H1 (cell line): ENCODE data around the gene FAM76B. TPM values are rescaled to one million over a fixed set of nuclear protein-coding genes. Genes with fewer than 3 reads are reported as not detected.

Source experiments
- CTCF ChIA-PET: fragments of 300-600 bp; sonication (Branson Sonifier 250); formaldehyde crosslinking; loops from one replicate; lab custom pipeline; 2021; ENCODE audit not compliant: partially characterized antibody; lab: Charles Lee
- POLR2A ChIA-PET: fragments of 300-600 bp; sonication (Branson Sonifier 250); formaldehyde crosslinking; loops from one replicate; lab custom pipeline; 2021; ENCODE audit warnings: inconsistent platforms; ENCODE audit not compliant: partially characterized antibody; lab: Charles Lee
- DNase-seq, 2 experiments: peaks; one replicate each; pipeline versions ENCODE4 v3.0.0 to v3.0.0-alpha.2; 2010 to 2022; ENCODE audit warnings: low spot score in 2 of 2, low read depth in 1 of 2, mixed read lengths in 1 of 2
- FAIRE-seq: peaks from 2 replicates; lab custom pipeline; 2011; peaks lifted over from hg19 to GRCh38; lab: Jason Lieb, UNC
- H2AFZ ChIP-seq: 2 replicates; pipeline ENCODE4 v1.8.1; 2012; ENCODE audit warnings: low read length, inconsistent platforms
- H2AK5ac ChIP-seq: 2 replicates; pipeline ENCODE4 v1.6.1; 2013; ENCODE audit warnings: low read depth, low read length
- H2BK120ac ChIP-seq: replicated peaks from 2 replicates; pipeline ENCODE3; 2013; ENCODE audit warnings: low read depth, low read length, inconsistent platforms
- H2BK12ac ChIP-seq: 2 replicates; pipeline ENCODE4 v1.6.1; 2013; ENCODE audit warnings: low read depth, low read length
- H2BK15ac ChIP-seq: 2 replicates; pipeline ENCODE4 v1.6.1; 2013; ENCODE audit warnings: low read length
- H2BK20ac ChIP-seq: 2 replicates; pipeline ENCODE4 v1.6.1; 2013; ENCODE audit warnings: low read length
- H2BK5ac ChIP-seq: 2 replicates; pipeline ENCODE4 v1.6.1; 2013; ENCODE audit warnings: low read depth, low read length
- H3K14ac ChIP-seq: 2 replicates; pipeline ENCODE4 v1.6.1; 2013; ENCODE audit warnings: inconsistent platforms; ENCODE audit not compliant: insufficient read length
- H3K18ac ChIP-seq: 2 replicates; pipeline ENCODE4 v1.6.1; 2013; ENCODE audit warnings: low read length; ENCODE audit errors: extremely low read depth
- H3K23ac ChIP-seq: 2 replicates; pipeline ENCODE4 v1.6.1; 2013; ENCODE audit warnings: inconsistent platforms; ENCODE audit not compliant: insufficient read length
- H3K23me2 ChIP-seq: 2 replicates; pipeline ENCODE4 v1.6.1; 2013; ENCODE audit warnings: low read depth, low read length
- H3K27ac ChIP-seq: 2 replicates; pipeline ENCODE4 v1.6.1; 2011; ENCODE audit warnings: low read depth, low read length, inconsistent platforms
- H3K27me3 ChIP-seq, 4 experiments: replicated peaks in 1 of 4; 1 replicate in 1 of 4; 2 replicates in 3 of 4; pipeline versions ENCODE4 v1.6.1 to v1.8.1; 2011 to 2013; ENCODE audit warnings: low read length in 3 of 4, mild to moderate bottlenecking in 3 of 4, inconsistent platforms in 2 of 4, mixed read lengths in 2 of 4, moderate library complexity in 1 of 4; ENCODE audit not compliant: control insufficient read depth in 3 of 4, insufficient read depth in 3 of 4; ENCODE audit errors: extremely low read depth in 1 of 4
- H3K36me3 ChIP-seq, 4 experiments: 2 replicates each; pipeline versions ENCODE4 v1.6.1 to v1.8.1; 2011 to 2013; ENCODE audit warnings: mild to moderate bottlenecking in 4 of 4, low read length in 3 of 4, moderate library complexity in 2 of 4, control low read depth in 1 of 4, inconsistent platforms in 1 of 4; ENCODE audit not compliant: insufficient read depth in 4 of 4, control insufficient read depth in 2 of 4
- H3K4ac ChIP-seq: replicated peaks from 2 replicates; pipeline ENCODE3; 2013; ENCODE audit warnings: low read length, low read depth, mixed read lengths, inconsistent platforms; ENCODE audit not compliant: insufficient read length
- H3K4me1 ChIP-seq, 4 experiments: replicated peaks in 1 of 4; 1 replicate in 1 of 4; 2 replicates in 3 of 4; pipeline versions ENCODE4 v1.6.1 to v1.8.1; 2011 to 2013; ENCODE audit warnings: low read length in 3 of 4, inconsistent platforms in 2 of 4, mixed read lengths in 1 of 4; ENCODE audit not compliant: insufficient read depth in 4 of 4, control insufficient read depth in 3 of 4
- H3K4me2 ChIP-seq, 2 experiments: 2 replicates each; pipeline versions ENCODE4 v1.6.1 to v1.8.1; 2011 to 2013; ENCODE audit warnings: low read depth in 2 of 2, low read length in 2 of 2, control low read depth in 1 of 2, inconsistent platforms in 1 of 2, mild to moderate bottlenecking in 1 of 2; ENCODE audit not compliant: insufficient read depth in 1 of 2
- H3K4me3 ChIP-seq, 4 experiments: fragments of 200-600, 300-600 bp in 1 of 4; sonication (generic), shearing (Covaris generic), sonication (Bioruptor Twin) in 1 of 4; 2 replicates each; pipeline versions ENCODE4 v1.5.1 to v1.8.1; 2011 to 2016; ENCODE audit warnings: low read length in 4 of 4, low read depth in 3 of 4, control low read depth in 2 of 4, inconsistent platforms in 2 of 4, mild to moderate bottlenecking in 2 of 4, mixed read lengths in 1 of 4, moderate library complexity in 1 of 4; ENCODE audit not compliant: insufficient read depth in 2 of 4; ENCODE audit errors: extremely low read depth in 1 of 4
- H3K56ac ChIP-seq: replicated peaks from 2 replicates; pipeline ENCODE3; 2013; ENCODE audit warnings: low read depth, mild to moderate bottlenecking, mixed read lengths, low read length, inconsistent platforms; ENCODE audit not compliant: insufficient read length
- H3K79me1 ChIP-seq: 2 replicates; pipeline ENCODE4 v1.6.1; 2013; ENCODE audit warnings: low read depth, low read length, control low read depth
- H3K79me2 ChIP-seq, 2 experiments: 2 replicates each; pipeline versions ENCODE4 v1.6.1 to v1.8.1; 2012 to 2013; ENCODE audit warnings: low read length in 2 of 2, mild to moderate bottlenecking in 2 of 2, inconsistent platforms in 1 of 2; ENCODE audit not compliant: insufficient read depth in 2 of 2, control insufficient read depth in 1 of 2
- H3K9ac ChIP-seq, 4 experiments: replicated peaks in 1 of 4; 1 replicate in 1 of 4; 2 replicates in 3 of 4; pipeline versions ENCODE4 v1.6.1 to v1.8.1; 2011 to 2013; ENCODE audit warnings: low read depth in 3 of 4, low read length in 3 of 4, control low read depth in 2 of 4, mild to moderate bottlenecking in 2 of 4, moderate library complexity in 2 of 4, inconsistent platforms in 1 of 4; ENCODE audit errors: extremely low read depth in 1 of 4
- H3K9me3 ChIP-seq, 2 experiments: 2 replicates each; pipeline versions ENCODE4 v1.6.1 to v1.8.1; 2012 to 2013; ENCODE audit warnings: mild to moderate bottlenecking in 2 of 2, moderate library complexity in 2 of 2, control low read depth in 1 of 2, inconsistent platforms in 1 of 2, low read depth in 1 of 2, low read length in 1 of 2, mixed read lengths in 1 of 2; ENCODE audit not compliant: insufficient read depth in 2 of 2
- H4K20me1 ChIP-seq, 2 experiments: replicated peaks in 1 of 2; 2 replicates each; pipeline versions ENCODE3 to v1.8.1; 2011 to 2013; ENCODE audit warnings: inconsistent platforms in 2 of 2, low read length in 2 of 2, mild to moderate bottlenecking in 1 of 2; ENCODE audit not compliant: insufficient read depth in 2 of 2, control insufficient read depth in 1 of 2
- H4K5ac ChIP-seq: 2 replicates; pipeline ENCODE4 v1.6.1; 2013; ENCODE audit warnings: low read length, low read depth, mixed read lengths, inconsistent platforms; ENCODE audit not compliant: insufficient read length
- H4K8ac ChIP-seq: 2 replicates; pipeline ENCODE4 v1.8.0; 2013; ENCODE audit warnings: mild to moderate bottlenecking, moderate library complexity, low read length, inconsistent platforms; ENCODE audit not compliant: insufficient read depth; ENCODE audit errors: extremely low read depth
- H4K91ac ChIP-seq: replicated peaks from 2 replicates; pipeline ENCODE3; 2013; ENCODE audit warnings: low read length, mixed read lengths, inconsistent platforms; ENCODE audit not compliant: insufficient read length
- WGBS, 2 experiments: shearing (Covaris generic) in 1 of 2; methylation state at CpG; one replicate each; pipeline versions ENCODE4 v1.1.6 to v1.1.7; 2013 to 2015; ENCODE audit warnings: low lambda C conversion rate in 2 of 2, mixed read lengths in 2 of 2, inconsistent platforms in 1 of 2, low coverage in 1 of 2, missing lambda C conversion rate in 1 of 2; ENCODE audit not compliant: insufficient replicate concordance in 2 of 2, insufficient coverage in 1 of 2, insufficient read length in 1 of 2; ENCODE audit errors: extremely low coverage in 1 of 2, missing lambda C conversion rate in 1 of 2; 5-methylcytosine and 5-hydroxymethylcytosine counted together
- polyA plus RNA-seq, 7 experiments: library from polyadenylated mRNA; depleted of rRNA in 3 of 7; stranded (reverse) in 5 of 7; unstranded in 2 of 7; fragments of >200 nt in 5 of 7; fragments of 200-250 nt in 2 of 7; gene quantifications; 1 replicate in 5 of 7; 2 replicates in 1 of 7; 4 replicates in 1 of 7; pipeline versions ENCODE4 v1.2.1 to v1.2.3, GENCODE V29; 2011 to 2013; ENCODE audit warnings: missing spikeins in 2 of 7, mixed read lengths in 2 of 7
- total RNA-seq: library from RNA; stranded (reverse); fragmentation: NEBNext Ultra II Directional; extraction: Animal tissue kit (Norgen Biotek cat#: 25700); gene quantifications from 2 replicates; pipeline ENCODE4 v1.2.1, GENCODE V29; 2021

The FAM76B gene
- total and polyA plus RNA-seq, 2 of the 8 experiments (the other 6 are each of a cell fraction or from before 2014, with no cell fraction given), result 11.0 to 22.3 TPM

DNA sequence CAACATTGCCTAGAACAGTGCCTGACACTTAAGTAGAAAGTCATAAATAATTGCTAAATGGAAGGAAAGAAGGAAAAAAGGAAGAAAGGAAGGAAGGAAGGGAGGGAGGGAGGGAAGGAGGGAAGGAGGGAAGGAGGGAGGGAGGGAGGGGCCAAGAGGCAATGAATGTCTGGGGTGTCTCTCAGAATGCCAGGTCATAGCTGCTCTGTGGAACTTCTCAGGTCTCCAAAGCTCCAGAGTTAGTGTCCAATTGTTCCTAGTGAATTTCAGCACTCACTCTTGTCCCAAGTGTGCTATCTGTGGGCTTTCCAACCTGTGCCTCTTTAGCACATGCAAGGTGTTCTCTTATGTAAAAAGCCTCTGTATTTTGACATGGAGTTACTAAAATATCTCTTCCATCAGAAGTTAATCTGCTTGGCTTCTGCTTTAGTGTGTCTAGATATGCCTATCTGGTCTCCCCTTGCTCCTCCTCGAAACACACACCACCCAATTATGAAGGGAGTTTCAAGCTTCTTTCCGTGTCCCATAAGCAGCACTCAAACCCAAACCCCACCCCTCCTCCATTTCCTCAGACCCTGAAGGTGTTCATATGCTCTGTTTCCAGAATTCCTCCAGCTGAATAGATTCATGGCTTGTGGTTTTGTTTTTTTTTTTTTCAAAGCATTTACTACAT lies 56.5 kb downstream of the FAM76B start:
- no peak for FAIRE-seq
- Histone ChIP-seq H2BK12ac (no peak overlapping the region), H2BK5ac (no peak overlapping the region), H3K4ac (no peak overlapping the region), H2BK20ac (no peak overlapping the region), H3K56ac (no peak overlapping the region), H2AFZ (no peak overlapping the region), H3K4me1 (no peaks in the 10 kb centered on the region; a peak in 1 of 7 replicates), H3K36me3 (no peaks in the 10 kb centered on the region), H3K18ac (no peak overlapping the region), H3K23me2 (peaks cover 1% of the 10 kb centered on the region; the same call in 1 of the 2 replicates), H3K4me2 (no peak overlapping the region), H3K27me3 (no peaks in the 10 kb centered on the region), H3K4me3 (no peak overlapping the region), H3K27ac (no peak overlapping the region), H2BK15ac (no peak overlapping the region), H3K23ac (no peak overlapping the region), H4K20me1 (no peaks in the 10 kb centered on the region), H2AK5ac (no peak overlapping the region), H3K9me3 (no peaks in the 10 kb centered on the region), H4K5ac (no peak overlapping the region), H3K79me2 (no peaks in the 10 kb centered on the region), H2BK120ac (no peak overlapping the region), H3K79me1 (no peaks in the 10 kb centered on the region), H4K8ac (no peak overlapping the region), H3K14ac (no peak overlapping the region), H3K9ac (no peak overlapping the region), H4K91ac (no peak overlapping the region)
- no peak for DNase-seq
- WGBS, 2 experiments, result 88% methylated on average over 2 of the region's 2 CpGs; no CpG with 5 or more reads in 1 of the 2 experiments
- POLR2A ChIA-PET, result no interaction called here
- CTCF ChIA-PET, result interaction anchor here (0.9 to 1.4 kb wide), 5 partner anchors 29 to 581 kb away, joined by 3 to 5 read pairs (median 3); no protein-coding TSS in a partner anchor
